Stimulated activated CD4-positive, alpha-beta T cell treated with anti-CD3 and anti-CD28 coated beads, Interleukin-1b, Interleukin-23, amount 100 ng/mL, for 48 hours (primary cell): Measurements from ENCODE around the gene SCPEP1.

Experiments used
- DNase-seq: peaks from one replicate; pipeline ENCODE4 v3.0.0-alpha.2; 2020

SCPEP1 gene

GRCh38 chr17:57045868-57046704 lies 68.2 kb downstream of the SCPEP1 start:
- peak; percentile 6 for DNase-seq

GRCh38 chr17:57046749-57047148 lies 68.8 kb downstream of the SCPEP1 start:
- no peak for DNase-seq

GRCh38 chr17:57048096-57048495 lies 70.2 kb downstream of the SCPEP1 start:
- DNase-seq, result no peak

GRCh38 chr17:57050306-57050705 lies 72.4 kb downstream of the SCPEP1 start:
- no peak for DNase-seq

- DNase-seq, result no peak
Measured at GRCh38 chr17:57051886-57052361, 74.0 kb downstream of the SCPEP1 start.
